GM19467 (cell line): ENCODE results near the gene OR52N4.
"Not testable (repeated sequence)": the region's sequence is repeated elsewhere in the genome, so short reads cannot be mapped to it uniquely, and the experiment has no call there.

ENCODE experiments used
- ATAC-seq: cut with Tn5 transposase; IDR thresholded peaks from one replicate; pipeline ENCODE4 v1.9.1; 2021; ENCODE audit warnings: mild to moderate bottlenecking, moderate library complexity; ENCODE audit not compliant: unreplicated experiment

OR52N4 gene

GRCh38 chr11:5753943-5754342, at the start of gene OR52N4:
TSS of gene OR52N4 (plus strand) at chr11:5754243. CDS start at chr11:5754741, 498 bp downstream.
- ATAC-seq, result no peak

- ATAC-seq, result no peak
Measured at GRCh38 chr11:5705688-5706087, 48.4 kb upstream of the OR52N4 start.

DNA sequence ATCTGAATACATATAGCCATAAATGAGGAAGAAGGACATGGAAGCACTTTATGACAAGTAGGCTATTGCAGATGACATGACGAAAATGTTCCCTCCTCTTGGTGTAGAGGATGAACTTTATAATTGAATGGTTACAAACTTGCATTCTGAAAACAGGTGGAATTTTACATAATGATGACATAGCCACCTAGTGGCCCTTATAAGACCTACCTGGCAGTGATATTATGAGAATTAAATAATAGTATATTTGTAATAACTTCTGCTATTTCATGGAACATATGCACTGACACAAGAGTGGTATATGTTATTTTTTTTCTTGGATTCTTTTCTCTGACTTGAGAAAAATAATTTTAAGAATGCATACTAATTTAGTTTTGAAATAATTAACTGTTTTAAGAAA, 41.5 kb upstream of the OR52N4 start:
- no peak for ATAC-seq

DNA sequence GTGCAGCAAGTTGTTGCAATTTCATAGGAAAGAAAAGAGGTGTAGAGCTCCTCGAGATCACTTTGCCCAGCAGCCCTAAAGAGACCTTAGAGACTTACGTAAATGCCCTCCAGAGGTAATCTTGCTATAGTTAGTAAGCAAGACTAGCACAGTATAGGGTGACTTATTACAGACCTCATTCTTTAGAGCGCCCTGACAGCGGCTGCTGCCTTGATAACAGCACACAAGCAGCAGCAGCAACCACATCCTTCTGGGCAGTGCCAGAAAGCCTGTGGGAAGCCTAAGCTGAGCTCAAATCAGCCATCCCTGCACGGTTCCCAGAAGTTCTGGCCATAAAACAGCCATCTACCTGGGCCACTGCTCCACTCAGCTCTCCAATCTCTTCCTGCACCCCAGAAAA, 40.3 kb upstream of the OR52N4 start:
- ATAC-seq, result no peak

- not testable (repeated sequence) for ATAC-seq
Measured at GRCh38 chr11:5716518-5716917, 37.5 kb upstream of the OR52N4 start.

GRCh38 chr11:5719703-5720495, 34.1 kb upstream of the OR52N4 start:
- ATAC-seq, result no peak

DNA sequence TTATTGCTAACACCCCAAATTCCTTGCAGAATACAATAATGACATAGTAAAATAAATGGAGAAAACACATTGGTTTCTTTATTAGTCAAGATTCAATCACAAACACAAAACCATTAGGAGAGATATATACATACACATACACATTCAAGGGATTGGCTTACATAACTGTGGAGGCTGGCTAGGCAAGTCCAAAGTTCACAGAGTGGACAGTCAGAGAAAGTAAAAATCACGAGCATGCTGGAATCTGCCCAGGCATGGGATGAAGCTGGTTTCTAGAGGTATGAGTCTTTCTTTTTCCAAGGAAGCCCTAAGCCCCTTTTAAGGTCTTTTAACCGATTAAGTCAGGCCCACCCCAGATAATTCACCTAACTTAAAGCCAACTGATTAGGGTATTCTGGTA, 31.4 kb upstream of the OR52N4 start:
- no peak for ATAC-seq

GRCh38 chr11:5726351-5726750, 27.7 kb upstream of the OR52N4 start:
- ATAC-seq, result no peak

DNA sequence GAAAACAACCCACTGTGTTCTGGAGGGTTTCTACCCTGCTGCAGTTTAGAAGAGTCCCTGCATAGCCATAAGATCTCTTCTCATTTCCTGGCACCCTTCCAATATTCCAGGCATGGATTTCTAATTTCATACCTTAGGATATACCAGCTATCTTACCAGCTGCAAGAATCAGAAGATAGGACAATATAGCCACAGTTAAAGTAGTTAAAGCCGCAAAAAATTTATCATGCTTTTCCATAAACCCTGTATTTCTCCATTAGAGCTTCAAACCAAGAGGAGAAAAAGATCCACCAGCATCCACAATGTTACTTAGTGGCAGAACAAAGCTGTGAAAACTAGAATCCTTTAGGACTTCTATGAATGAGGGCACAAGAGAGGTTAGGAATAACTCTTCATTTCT, 26.4 kb upstream of the OR52N4 start:
- no peak for ATAC-seq

DNA sequence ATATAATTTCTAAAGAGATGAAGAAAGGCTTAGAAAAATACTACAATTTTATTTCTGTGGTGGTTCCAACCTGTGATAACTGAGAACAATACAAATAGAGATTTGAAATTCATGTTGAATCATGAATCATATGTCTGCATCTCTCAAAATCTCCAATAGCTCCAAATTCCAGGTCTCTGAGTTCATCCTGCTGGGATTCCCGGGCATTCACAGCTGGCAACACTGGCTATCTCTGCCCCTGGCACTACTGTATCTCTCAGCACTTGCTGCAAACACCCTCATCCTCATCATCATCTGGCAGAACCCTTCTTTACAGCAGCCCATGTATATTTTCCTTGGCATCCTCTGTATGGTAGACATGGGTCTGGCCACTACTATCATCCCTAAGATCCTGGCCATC, 17.6 kb upstream of the OR52N4 start, which contains the start of gene OR56B1:
Gene OR56B1, plus strand, starts transcription at position 53 of the 400 bp plus-strand sequence. Its CDS starts 69 bp downstream, at position 122.
- no peak for ATAC-seq

- no peak for ATAC-seq
Measured at GRCh38 chr11:5737091-5737490, 17.0 kb upstream of the OR52N4 start.

GRCh38 chr11:5737670-5738392, 16.2 kb upstream of the OR52N4 start:
- no peak for ATAC-seq

DNA sequence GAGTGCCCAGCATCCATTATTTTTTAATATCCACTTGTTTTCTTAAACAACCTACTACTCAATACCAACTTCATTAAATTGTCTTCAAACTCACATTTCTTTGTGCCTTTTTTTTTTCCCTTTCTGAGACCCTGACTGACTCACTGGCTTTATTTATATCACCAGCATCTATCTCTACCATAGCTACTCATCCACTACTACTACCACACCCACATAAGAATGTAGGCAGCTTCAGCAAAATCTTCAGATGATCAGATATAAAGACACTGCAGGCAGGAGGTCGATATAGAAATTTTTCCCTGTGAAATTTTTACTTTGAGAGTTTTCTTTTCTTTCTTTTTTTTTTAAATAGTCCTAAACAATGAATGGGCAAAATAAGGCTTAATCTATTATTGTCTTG, 15.6 kb upstream of the OR52N4 start:
- no peak for ATAC-seq

- ATAC-seq, result no peak
Measured at GRCh38 chr11:5746614-5747013, 7.4 kb upstream of the OR52N4 start.

GRCh38 chr11:5749836-5750235, 4.2 kb upstream of the OR52N4 start:
- ATAC-seq, result no peak

GRCh38 chr11:5767056-5767455, 13.0 kb downstream of the OR52N4 start:
- ATAC-seq, result no peak

DNA sequence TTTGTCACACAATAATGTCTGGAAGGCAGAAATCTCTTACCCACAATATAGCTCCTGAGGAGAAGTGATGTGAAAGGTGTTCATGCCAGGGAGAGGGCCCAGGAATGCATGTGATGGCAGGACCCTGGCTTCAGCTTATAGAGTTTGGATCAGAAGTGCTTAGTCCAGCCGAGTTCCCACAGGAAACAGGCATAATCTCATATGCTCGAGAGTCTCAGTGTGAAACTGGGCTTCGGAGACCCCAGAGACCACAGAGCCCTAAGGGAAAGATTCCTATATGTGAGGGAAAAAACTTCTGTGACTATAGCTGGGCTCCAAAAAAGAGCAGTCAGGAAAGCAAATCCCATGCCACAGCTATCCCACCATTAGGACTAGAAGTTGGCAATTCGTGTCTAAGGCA, 29.2 kb downstream of the OR52N4 start, which contains the start of gene OR52N5:
Gene OR52N5, minus strand, starts transcription at position 101 of the 400 bp plus-strand sequence. CDS start 4,721 bp downstream, outside the sequence.
- ATAC-seq, result no peak

DNA sequence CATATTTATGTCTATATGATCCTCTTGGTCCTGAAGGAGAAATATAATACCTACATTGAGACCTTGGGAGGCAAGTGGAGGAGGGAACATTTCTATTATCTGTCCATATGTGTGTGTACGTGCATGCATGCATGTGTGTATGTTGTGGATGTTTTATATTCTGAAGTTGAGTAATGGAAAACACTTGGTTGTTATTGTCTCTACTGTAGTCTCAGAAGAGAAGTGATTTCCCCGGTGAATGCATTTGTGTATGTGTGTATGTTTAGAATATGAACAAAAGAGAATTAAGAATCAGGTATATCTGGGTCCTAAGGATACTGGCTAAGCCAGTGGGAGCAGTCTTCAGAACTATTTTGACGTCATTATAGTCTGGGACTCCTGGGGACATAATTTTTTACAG, 37.1 kb downstream of the OR52N4 start, which contains the start of gene OR52N1:
Gene OR52N1, minus strand, starts transcription at position 101 of the 400 bp plus-strand sequence. CDS start 2,449 bp downstream, outside the sequence.
- no peak for ATAC-seq

DNA sequence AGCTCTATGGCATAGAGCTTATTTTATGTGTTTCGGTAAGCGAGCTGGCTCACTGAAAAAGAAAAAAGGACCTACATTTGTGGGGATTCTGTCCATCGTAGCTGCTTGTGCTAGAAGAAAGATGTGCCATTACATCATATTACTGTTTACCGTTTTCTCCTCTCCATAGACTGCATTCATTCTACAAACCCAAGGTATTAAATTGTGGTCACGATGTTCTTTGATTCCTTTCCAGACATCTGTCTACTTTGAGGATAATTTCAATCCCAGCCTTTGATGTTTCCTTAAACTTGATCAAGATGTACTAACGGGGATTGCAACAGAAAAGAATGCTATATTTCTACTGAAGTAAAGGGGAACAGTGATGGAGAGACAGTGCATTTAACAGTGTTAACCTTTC, 42.5 kb downstream of the OR52N4 start:
- ATAC-seq, result no peak

DNA sequence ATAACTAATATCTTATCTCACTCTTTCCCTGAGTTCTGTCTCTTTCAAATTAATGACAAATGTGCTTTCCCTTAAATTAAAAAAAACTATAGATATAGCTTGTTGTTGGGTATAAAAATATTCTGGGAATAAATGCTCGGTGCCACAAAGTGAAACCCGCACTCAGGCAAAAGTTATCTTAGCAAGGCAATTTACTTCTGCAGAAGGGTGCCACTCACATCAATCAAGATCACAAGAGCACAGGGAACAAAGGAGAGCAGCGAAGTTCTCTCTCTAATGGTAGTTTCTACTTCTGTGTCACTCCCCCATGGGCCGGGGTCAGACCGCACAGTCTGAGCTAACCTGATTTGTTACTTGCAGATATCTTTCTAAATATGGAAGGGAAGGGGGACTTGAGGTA, 49.9 kb downstream of the OR52N4 start:
- ATAC-seq, result no peak
